Prostate gland (tissue), 2 donors: ENCODE measurements around the gene SLC66A3.

Experiments
- POLR2A ChIP-seq: fragments of 450-650 bp; IDR thresholded peaks from one replicate; pipeline ENCODE4 v1.6.1; 2016; ENCODE audit warnings: antibody characterized with exemption, mild to moderate bottlenecking
- TF ChIP-seq, protein P1 (sequence below), 4 experiments: fragments of 200-600 bp in 2 of 4; fragments of 450-650 bp in 2 of 4; sonication (generic) in 2 of 4; IDR thresholded peaks; 1 replicate in 3 of 4; 2 replicates in 1 of 4; pipeline ENCODE4 v1.5.1; 2016 to 2019; ENCODE audit warnings: antibody characterized with exemption in 4 of 4, mild to moderate bottlenecking in 2 of 4, moderate library complexity in 2 of 4

DNA sequence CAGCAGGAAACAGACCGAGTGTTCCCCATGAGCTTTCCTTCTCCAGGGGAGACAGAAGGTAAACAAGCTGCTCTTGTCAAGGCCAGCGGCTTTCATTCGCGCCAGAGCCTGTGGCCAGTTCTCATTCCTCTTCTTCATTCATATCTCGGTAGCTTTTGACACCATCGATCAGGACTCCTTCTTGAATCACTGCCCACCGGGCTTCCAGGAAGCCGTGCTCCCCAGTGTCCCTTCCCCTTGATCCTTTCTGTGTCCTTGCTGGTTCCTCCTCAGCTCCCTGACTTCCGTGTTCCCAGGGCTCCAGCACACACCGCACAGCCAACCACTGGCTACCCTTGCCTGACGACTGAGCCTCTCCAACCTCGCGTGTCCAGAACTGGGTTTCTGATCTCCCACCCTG, 14.1 kb downstream of the SLC66A3 start:
- TF ChIP-seq, protein P1, sequence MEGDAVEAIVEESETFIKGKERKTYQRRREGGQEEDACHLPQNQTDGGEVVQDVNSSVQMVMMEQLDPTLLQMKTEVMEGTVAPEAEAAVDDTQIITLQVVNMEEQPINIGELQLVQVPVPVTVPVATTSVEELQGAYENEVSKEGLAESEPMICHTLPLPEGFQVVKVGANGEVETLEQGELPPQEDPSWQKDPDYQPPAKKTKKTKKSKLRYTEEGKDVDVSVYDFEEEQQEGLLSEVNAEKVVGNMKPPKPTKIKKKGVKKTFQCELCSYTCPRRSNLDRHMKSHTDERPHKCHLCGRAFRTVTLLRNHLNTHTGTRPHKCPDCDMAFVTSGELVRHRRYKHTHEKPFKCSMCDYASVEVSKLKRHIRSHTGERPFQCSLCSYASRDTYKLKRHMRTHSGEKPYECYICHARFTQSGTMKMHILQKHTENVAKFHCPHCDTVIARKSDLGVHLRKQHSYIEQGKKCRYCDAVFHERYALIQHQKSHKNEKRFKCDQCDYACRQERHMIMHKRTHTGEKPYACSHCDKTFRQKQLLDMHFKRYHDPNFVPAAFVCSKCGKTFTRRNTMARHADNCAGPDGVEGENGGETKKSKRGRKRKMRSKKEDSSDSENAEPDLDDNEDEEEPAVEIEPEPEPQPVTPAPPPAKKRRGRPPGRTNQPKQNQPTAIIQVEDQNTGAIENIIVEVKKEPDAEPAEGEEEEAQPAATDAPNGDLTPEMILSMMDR (IDR thresholded peaks at IDR 0.05) = no peak
- TF ChIP-seq POLR2A = no peak
